Measurements from ENCODE around the gene TMED8. TPM values are rescaled to one million over a fixed set of nuclear protein-coding genes. Genes with fewer than 3 reads are reported as not detected.

TMED8 gene
- total RNA-seq, 1 donor from 2014 or later, result 14.4 TPM

DNA sequence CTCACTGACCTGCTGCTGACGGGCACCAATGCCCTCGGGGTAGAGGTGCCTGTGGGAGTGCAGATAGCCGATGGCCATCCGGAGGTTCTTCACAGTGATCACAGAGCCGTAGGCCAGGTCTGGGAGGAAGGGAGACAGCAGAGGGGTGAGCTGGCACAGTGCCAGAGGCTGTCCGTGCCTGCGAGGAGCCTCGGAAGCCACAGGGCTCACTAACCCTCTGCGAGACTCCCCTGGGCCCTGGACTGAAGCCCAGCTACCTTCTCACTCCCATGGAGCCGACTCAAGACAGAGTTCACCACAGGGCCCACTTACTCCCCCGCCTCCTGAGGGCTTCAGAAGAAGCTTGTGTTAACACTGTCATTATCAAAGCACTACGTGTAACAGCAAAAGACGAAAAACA, 80.7 kb downstream of the TMED8 start:
- DNase-seq (ENCODE audit: low spot score in 2 of 2, unreplicated experiment in 2 of 2), result no peak
- H3K36me3 Mint-ChIP-seq, result peaks cover 22% of the 10 kb centered on the region
- peaks cover 13% of the 10 kb centered on the region for H3K4me1 Mint-ChIP-seq

DNA sequence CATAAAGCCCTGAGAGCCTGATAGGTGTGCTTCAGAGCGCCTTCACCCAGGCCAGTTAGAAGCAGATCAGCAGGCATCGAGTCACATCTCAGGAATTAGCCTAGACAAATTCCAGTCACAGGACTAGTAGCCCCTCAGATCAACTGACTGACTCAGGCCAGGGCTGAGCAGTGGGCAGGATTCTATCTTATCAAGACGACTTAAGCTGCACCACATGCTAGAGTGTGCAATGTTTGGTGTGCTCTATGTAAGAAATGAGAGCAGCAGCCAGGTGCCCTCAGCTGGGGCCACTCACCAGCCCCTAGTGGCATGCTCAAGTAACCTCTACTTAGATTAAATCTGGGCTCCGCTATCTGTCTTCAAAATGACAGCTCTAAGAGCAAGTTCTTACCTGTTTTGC, 86.2 kb downstream of the TMED8 start:
- H3K4me1 Mint-ChIP-seq, result peaks cover under 1% of the 10 kb centered on the region
- no peak overlapping the region for H3K4me3 Mint-ChIP-seq
- no peaks in the 10 kb centered on the region for H3K27me3 Mint-ChIP-seq (ENCODE audit: low read depth)
- H3K9me3 Mint-ChIP-seq, result no peaks in the 10 kb centered on the region
- no peak overlapping the region for H3K27ac Mint-ChIP-seq
- TF ChIP-seq, protein P1, sequence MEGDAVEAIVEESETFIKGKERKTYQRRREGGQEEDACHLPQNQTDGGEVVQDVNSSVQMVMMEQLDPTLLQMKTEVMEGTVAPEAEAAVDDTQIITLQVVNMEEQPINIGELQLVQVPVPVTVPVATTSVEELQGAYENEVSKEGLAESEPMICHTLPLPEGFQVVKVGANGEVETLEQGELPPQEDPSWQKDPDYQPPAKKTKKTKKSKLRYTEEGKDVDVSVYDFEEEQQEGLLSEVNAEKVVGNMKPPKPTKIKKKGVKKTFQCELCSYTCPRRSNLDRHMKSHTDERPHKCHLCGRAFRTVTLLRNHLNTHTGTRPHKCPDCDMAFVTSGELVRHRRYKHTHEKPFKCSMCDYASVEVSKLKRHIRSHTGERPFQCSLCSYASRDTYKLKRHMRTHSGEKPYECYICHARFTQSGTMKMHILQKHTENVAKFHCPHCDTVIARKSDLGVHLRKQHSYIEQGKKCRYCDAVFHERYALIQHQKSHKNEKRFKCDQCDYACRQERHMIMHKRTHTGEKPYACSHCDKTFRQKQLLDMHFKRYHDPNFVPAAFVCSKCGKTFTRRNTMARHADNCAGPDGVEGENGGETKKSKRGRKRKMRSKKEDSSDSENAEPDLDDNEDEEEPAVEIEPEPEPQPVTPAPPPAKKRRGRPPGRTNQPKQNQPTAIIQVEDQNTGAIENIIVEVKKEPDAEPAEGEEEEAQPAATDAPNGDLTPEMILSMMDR (IDR thresholded peaks at IDR 0.05; ENCODE audit: unreplicated experiment), result no peak
- no peak for DNase-seq (ENCODE audit: low spot score in 2 of 2, unreplicated experiment in 2 of 2)
- H3K36me3 Mint-ChIP-seq, result peaks cover 19% of the 10 kb centered on the region

More for the DNA sequence above, 80.7 kb downstream of the TMED8 start:
- H3K27ac Mint-ChIP-seq, result peak overlapping the region; percentile 63
- H3K4me3 Mint-ChIP-seq, result no peak overlapping the region
- TF ChIP-seq, protein P1 (IDR thresholded peaks at IDR 0.05; ENCODE audit: unreplicated experiment), result no peak
- H3K27me3 Mint-ChIP-seq (ENCODE audit: low read depth), result no peaks in the 10 kb centered on the region
- H3K9me3 Mint-ChIP-seq, result no peaks in the 10 kb centered on the region

DNA sequence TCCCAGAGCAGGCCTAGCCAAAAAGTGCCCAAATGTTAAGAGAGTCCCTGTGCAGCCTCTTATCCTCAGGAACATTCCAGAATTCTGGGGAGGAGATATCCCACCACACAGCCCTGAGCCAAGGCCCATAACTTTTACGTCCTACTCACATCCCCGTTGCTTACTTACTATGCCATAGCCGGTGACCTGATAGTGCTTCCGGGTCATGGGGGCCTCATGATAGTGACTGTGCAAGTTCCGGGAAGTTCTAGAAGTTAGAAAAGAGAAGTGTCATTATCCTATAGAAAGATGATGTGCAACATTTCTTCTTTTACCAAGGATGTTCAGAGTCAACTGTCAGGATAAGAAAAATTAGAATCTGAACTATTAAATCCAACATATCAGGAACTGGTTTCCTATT, 90.3 kb downstream of the TMED8 start:
- TF ChIP-seq, protein P1 (IDR thresholded peaks at IDR 0.05; ENCODE audit: unreplicated experiment), result no peak
- H3K4me3 Mint-ChIP-seq, result no peak overlapping the region
- H3K36me3 Mint-ChIP-seq, result peaks cover 32% of the 10 kb centered on the region
- H3K9me3 Mint-ChIP-seq, result no peaks in the 10 kb centered on the region
- H3K4me1 Mint-ChIP-seq, result no peaks in the 10 kb centered on the region
- no peak for DNase-seq (ENCODE audit: low spot score in 2 of 2, unreplicated experiment in 2 of 2)
- H3K27ac Mint-ChIP-seq, result no peak overlapping the region
- no peaks in the 10 kb centered on the region for H3K27me3 Mint-ChIP-seq (ENCODE audit: low read depth)

Other genes with a start within 250 kb of the TMED8 start
- gene ZDHHC22, start 235.3 kb downstream of the TMED8 start, total RNA-seq, result not detected in 3 replicates
- gene TMEM63C, start 195.3 kb downstream of the TMED8 start, total RNA-seq, result 6.2 to 7.7 TPM (median 7.0 TPM) in 3 replicates
- not detected in 3 replicates for gene NGB, start 105.9 kb downstream of the TMED8 start, total RNA-seq
- gene POMT2, start 56.2 kb downstream of the TMED8 start, total RNA-seq, result 40.5 to 46.1 TPM (median 45.3 TPM) in 3 replicates
- gene GSTZ1, start 56.1 kb downstream of the TMED8 start, total RNA-seq, result 20.7 to 24.0 TPM (median 23.5 TPM) in 3 replicates
- gene SAMD15, start 285 bp upstream of the TMED8 start, total RNA-seq, result 2.0 to 3.4 TPM (median 2.1 TPM) in 3 replicates
- 0.63 to 1.1 TPM (median 0.84 TPM) in 3 replicates for gene NOXRED1, start 46.4 kb upstream of the TMED8 start, total RNA-seq
- 25.8 to 29.7 TPM (median 27.8 TPM) in 3 replicates for gene VIPAS39, start 80.5 kb upstream of the TMED8 start, total RNA-seq
- 99.9 to 125 TPM (median 119 TPM) in 3 replicates for gene AHSA1, start 81.0 kb upstream of the TMED8 start, total RNA-seq
- gene ISM2, start 121.7 kb upstream of the TMED8 start, total RNA-seq, result 0.18 to 0.25 TPM (median 0.24 TPM) in 3 replicates
- 34.1 to 36.6 TPM (median 35.8 TPM) in 3 replicates for gene SPTLC2, start 239.5 kb upstream of the TMED8 start, total RNA-seq

All from mesothelial cell of epicardium (in vitro differentiated cells).